CD14-positive monocyte (primary cell): ENCODE measurements around the gene RAB24. TPM values are rescaled to one million over a fixed set of nuclear protein-coding genes. Genes with fewer than 3 reads are reported as not detected.

Experiments
- DNase-seq, 3 donors: peaks; one replicate each; pipeline ENCODE4 v3.0.0-alpha.2; 2011 to 2022
- H2AFZ ChIP-seq: 2 replicates; pipeline ENCODE4 v1.6.0; 2012; ENCODE audit warnings: mild to moderate bottlenecking, low read depth, low read length, inconsistent platforms; ENCODE audit not compliant: insufficient read depth, poor library complexity, severe bottlenecking
- H3K27ac ChIP-seq, 2 donors: 1 replicate in 1 of 2; 2 replicates in 1 of 2; pipeline ENCODE4 v1.5.1; 2012 to 2013; ENCODE audit warnings: low read length in 2 of 2, control low read depth in 1 of 2, inconsistent platforms in 1 of 2, low read depth in 1 of 2, mild to moderate bottlenecking in 1 of 2
- H3K27me3 ChIP-seq, 2 donors: one replicate each; pipeline versions ENCODE4 v1.6.0 to v1.6.1; 2011 to 2013; ENCODE audit warnings: low read length in 2 of 2; ENCODE audit not compliant: control insufficient read depth in 2 of 2, insufficient read depth in 2 of 2
- H3K36me3 ChIP-seq, 2 donors: replicated peaks in 1 of 2; 1 replicate in 1 of 2; 2 replicates in 1 of 2; pipeline versions ENCODE4 v1.5.1 to v1.6.1; 2012 to 2013; ENCODE audit warnings: low read length in 2 of 2, control low read depth in 1 of 2, inconsistent platforms in 1 of 2, mild to moderate bottlenecking in 1 of 2; ENCODE audit not compliant: insufficient read depth in 2 of 2, control insufficient read depth in 1 of 2
- H3K4me1 ChIP-seq, 2 donors: 1 replicate in 1 of 2; 2 replicates in 1 of 2; pipeline versions ENCODE4 v1.5.1 to v1.6.1; 2012 to 2013; ENCODE audit warnings: low read length in 2 of 2, control low read depth in 1 of 2, inconsistent platforms in 1 of 2, mild to moderate bottlenecking in 1 of 2, moderate library complexity in 1 of 2; ENCODE audit not compliant: insufficient read depth in 2 of 2, control insufficient read depth in 1 of 2
- H3K4me2 ChIP-seq: replicated peaks from 2 replicates; pipeline ENCODE3; 2012; ENCODE audit warnings: low read length, moderate library complexity, mild to moderate bottlenecking; ENCODE audit not compliant: poor library complexity, severe bottlenecking; ENCODE audit errors: extremely low read depth
- H3K4me3 ChIP-seq, 3 experiments: fragments of 200-600 bp in 1 of 3; sonication (generic) in 1 of 3; replicated peaks in 1 of 3; 1 replicate in 2 of 3; 2 replicates in 1 of 3; pipeline ENCODE4 v1.5.1; 2011 to 2013; ENCODE audit warnings: low read length in 3 of 3, mild to moderate bottlenecking in 3 of 3, control low read depth in 2 of 3, low read depth in 2 of 3, inconsistent platforms in 1 of 3, moderate library complexity in 1 of 3
- H3K79me2 ChIP-seq: 2 replicates; pipeline ENCODE4 v1.6.0; 2012; ENCODE audit warnings: mild to moderate bottlenecking, control low read depth, inconsistent platforms, low read length, moderate library complexity; ENCODE audit not compliant: insufficient read depth
- H3K9ac ChIP-seq: 2 replicates; pipeline ENCODE4 v1.6.0; 2017; ENCODE audit warnings: low read length, mild to moderate bottlenecking; ENCODE audit not compliant: insufficient read depth, poor library complexity, severe bottlenecking
- H3K9me3 ChIP-seq, 2 donors: replicated peaks in 1 of 2; 1 replicate in 1 of 2; 2 replicates in 1 of 2; pipeline versions ENCODE4 v1.5.1 to v1.6.1; 2012 to 2013; ENCODE audit warnings: low read length in 2 of 2, control low read depth in 1 of 2; ENCODE audit not compliant: control insufficient read depth in 1 of 2, insufficient read depth in 1 of 2
- H4K20me1 ChIP-seq: 2 replicates; pipeline ENCODE4 v1.6.0; 2012; ENCODE audit warnings: mild to moderate bottlenecking, low read length, control low read depth, moderate library complexity; ENCODE audit not compliant: insufficient read depth
- H3K27ac Mint-ChIP-seq, 7 donors: one replicate each; pipeline ENCODE4 v1.8.0; 2020; ENCODE audit warnings: mild to moderate bottlenecking in 7 of 7, mixed read lengths in 7 of 7, moderate library complexity in 6 of 7, inconsistent platforms in 2 of 7
- H3K27me3 Mint-ChIP-seq, 3 donors: one replicate each; pipeline ENCODE4 v1.8.0; 2021 to 2022; ENCODE audit warnings: low read depth in 3 of 3, mild to moderate bottlenecking in 3 of 3, mixed read lengths in 3 of 3, moderate library complexity in 3 of 3, inconsistent platforms in 1 of 3
- H3K36me3 Mint-ChIP-seq, 2 donors: one replicate each; pipeline ENCODE4 v1.8.0; 2020; ENCODE audit warnings: mixed read lengths in 2 of 2, inconsistent platforms in 1 of 2, mild to moderate bottlenecking in 1 of 2
- H3K4me1 Mint-ChIP-seq: one replicate; pipeline ENCODE4 v1.8.0; 2020; ENCODE audit warnings: mild to moderate bottlenecking, mixed read lengths
- H3K4me3 Mint-ChIP-seq, 2 donors: one replicate each; pipeline ENCODE4 v1.8.0; 2020; ENCODE audit warnings: mild to moderate bottlenecking in 2 of 2, mixed read lengths in 2 of 2, moderate library complexity in 1 of 2
- H3K9me3 Mint-ChIP-seq, 7 donors: one replicate each; pipeline ENCODE4 v1.8.0; 2020 to 2022; ENCODE audit warnings: mixed read lengths in 7 of 7, mild to moderate bottlenecking in 6 of 7, moderate library complexity in 6 of 7, inconsistent platforms in 2 of 7
- WGBS: methylation state at CpG from one replicate; pipeline ENCODE4 v1.1.5; 2013; ENCODE audit warnings: missing lambda C conversion rate; ENCODE audit not compliant: insufficient coverage; 5-methylcytosine and 5-hydroxymethylcytosine counted together
- intact Hi-C, 2 donors: fragments of 100-400 bp; cut with micrococcal nuclease; formaldehyde crosslinking; loops; one replicate each; pipeline versions ENCODE4 v1.15.0 to v1.15.1; 2023
- polyA plus RNA-seq, 3 donors: library from polyadenylated mRNA; depleted of rRNA in 1 of 3; unstranded in 2 of 3; stranded (reverse) in 1 of 3; fragments of 300-500 nt in 2 of 3; fragments of >200 nt in 1 of 3; fragmentation: Illumina TruSeq in 2 of 3; gene quantifications; 1 replicate in 2 of 3; 2 replicates in 1 of 3; pipeline ENCODE4 v1.2.3, GENCODE V29; 2012 to 2021
- TF ChIP-seq, protein P1 (sequence below): fragments of 200-600 bp; IDR thresholded peaks from one replicate; pipeline ENCODE4 v1.8.0; 2022; ENCODE audit warnings: antibody characterized with exemption, mild to moderate bottlenecking

RAB24 gene
- polyA plus RNA-seq, 3 donors: 74.3 to 465 (median 94.4) TPM

GRCh38 chr5:177302354-177303110 is 987 bp downstream of the RAB24 start:
- Histone ChIP-seq H3K4me3 (peak overlapping the region; percentile 90 to 97 (median 96)), H3K27me3 (no peaks in the 10 kb centered on the region), H3K4me1 (peaks cover 83 to 94% of the 10 kb centered on the region in 2 donors), H3K79me2 (peaks cover 69% of the 10 kb centered on the region), H2AFZ (peak overlapping the region; percentile 84), H3K9ac (peak overlapping the region; percentile 80), H3K36me3 (peaks cover 36 to 47% of the 10 kb centered on the region in 2 donors), H4K20me1 (peaks cover 48% of the 10 kb centered on the region), H3K9me3 (no peaks in the 10 kb centered on the region), H3K4me2 (peak overlapping the region; percentile 88), H3K27ac (peak overlapping the region; percentile 74 to 95)
- Mint-ChIP-seq H3K9me3 (peaks cover 0 to 3% (median 0%) of the 10 kb centered on the region in 7 donors), H3K27me3 (peaks cover 0 to 2% (median 0%) of the 10 kb centered on the region in 3 donors), H3K4me3 (peak overlapping the region; percentile 93 to 96), H3K4me1 (peaks cover 83% of the 10 kb centered on the region), H3K36me3 (peaks cover 53 to 67% of the 10 kb centered on the region in 2 donors), H3K27ac (peak overlapping the region; percentile 64 to 99 (median 93))
- DNase-seq: no peak
- 43% methylated on average over 19 of the region's 24 CpGs for WGBS
- intact Hi-C loops: loop anchor here (5.0 to 10.0 kb wide), 4 partner anchors 165 to 850 kb away; partner anchors contain the start of genes NHP2 (in 1 of the 2), RNF44 (in 1 of the 2) and TMED9 (in 1 of the 2)
- TF ChIP-seq, protein P1, sequence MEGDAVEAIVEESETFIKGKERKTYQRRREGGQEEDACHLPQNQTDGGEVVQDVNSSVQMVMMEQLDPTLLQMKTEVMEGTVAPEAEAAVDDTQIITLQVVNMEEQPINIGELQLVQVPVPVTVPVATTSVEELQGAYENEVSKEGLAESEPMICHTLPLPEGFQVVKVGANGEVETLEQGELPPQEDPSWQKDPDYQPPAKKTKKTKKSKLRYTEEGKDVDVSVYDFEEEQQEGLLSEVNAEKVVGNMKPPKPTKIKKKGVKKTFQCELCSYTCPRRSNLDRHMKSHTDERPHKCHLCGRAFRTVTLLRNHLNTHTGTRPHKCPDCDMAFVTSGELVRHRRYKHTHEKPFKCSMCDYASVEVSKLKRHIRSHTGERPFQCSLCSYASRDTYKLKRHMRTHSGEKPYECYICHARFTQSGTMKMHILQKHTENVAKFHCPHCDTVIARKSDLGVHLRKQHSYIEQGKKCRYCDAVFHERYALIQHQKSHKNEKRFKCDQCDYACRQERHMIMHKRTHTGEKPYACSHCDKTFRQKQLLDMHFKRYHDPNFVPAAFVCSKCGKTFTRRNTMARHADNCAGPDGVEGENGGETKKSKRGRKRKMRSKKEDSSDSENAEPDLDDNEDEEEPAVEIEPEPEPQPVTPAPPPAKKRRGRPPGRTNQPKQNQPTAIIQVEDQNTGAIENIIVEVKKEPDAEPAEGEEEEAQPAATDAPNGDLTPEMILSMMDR: no peak

DNA sequence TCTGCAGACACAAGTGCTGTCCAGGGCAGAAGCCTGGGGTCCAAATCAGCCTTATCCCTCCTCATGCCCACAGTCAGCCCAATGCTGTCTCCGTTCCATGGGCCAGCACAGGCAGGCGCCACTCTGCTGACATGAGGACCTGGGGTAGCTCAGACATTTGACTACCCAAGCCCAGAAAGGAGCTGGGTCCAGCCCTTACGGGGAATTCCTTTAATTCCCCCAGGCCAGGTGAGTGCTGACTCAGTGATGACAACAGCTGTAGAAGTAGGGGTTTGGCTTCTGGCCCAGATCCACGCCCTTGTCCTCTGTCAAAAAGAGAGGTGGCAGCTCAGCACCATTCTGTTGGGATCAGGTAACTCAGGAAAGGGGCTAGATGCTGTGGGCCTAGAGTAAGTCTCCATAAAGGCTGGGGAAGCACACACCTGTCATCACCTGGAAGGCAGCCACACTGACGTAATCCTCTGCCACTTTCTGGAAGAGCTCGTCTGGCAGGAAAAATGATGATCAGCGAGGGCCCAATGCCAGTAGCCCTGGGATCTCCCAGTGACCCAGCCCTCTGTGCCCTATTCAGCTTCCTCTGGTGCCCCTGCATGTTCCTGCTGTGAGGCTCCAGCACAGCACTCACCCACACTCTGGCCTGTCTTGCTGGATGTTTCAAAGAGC is 1.9 kb downstream of the RAB24 start:
- H3K9ac ChIP-seq: peak overlapping the region; percentile 80
- H3K36me3 ChIP-seq: peaks cover 35 to 46% of the 10 kb centered on the region in 2 donors

More for the DNA sequence above, 1.9 kb downstream of the RAB24 start:
- intact Hi-C loops: loop anchor here (5.0 to 10.0 kb wide), 4 partner anchors 164 to 851 kb away; partner anchors contain the start of genes NHP2 (in 1 of the 2), RNF44 (in 1 of the 2) and TMED9 (in 1 of the 2)
- peaks cover 66% of the 10 kb centered on the region for H3K79me2 ChIP-seq
- WGBS: 85% methylated on average over 4 of the region's 7 CpGs
- Mint-ChIP-seq H3K27ac (peak overlapping the region; percentile 45 to 96 (median 94)), H3K36me3 (peaks cover 53 to 66% of the 10 kb centered on the region in 2 donors), H3K9me3 (peaks cover 0 to under 1% (median 0%) of the 10 kb centered on the region in 7 donors), H3K4me1 (peaks cover 84% of the 10 kb centered on the region), H3K27me3 (peaks cover 0 to 5% (median 0%) of the 10 kb centered on the region in 3 donors), H3K4me3 (peak overlapping the region; percentile 93 to 96)
- H3K27ac ChIP-seq: peak overlapping the region; percentile 74 to 95
- H4K20me1 ChIP-seq: peaks cover 46% of the 10 kb centered on the region
- H3K27me3 ChIP-seq: no peaks in the 10 kb centered on the region
- H3K4me2 ChIP-seq: peak overlapping the region; percentile 88
- H3K4me1 ChIP-seq: peaks cover 85 to 94% of the 10 kb centered on the region in 2 donors
- H2AFZ ChIP-seq: no peak overlapping the region
- peak overlapping the region; percentile 90 to 97 (median 96) for H3K4me3 ChIP-seq
- TF ChIP-seq, protein P1: no peak
- no peak for DNase-seq
- no peaks in the 10 kb centered on the region for H3K9me3 ChIP-seq
